Hepatocyte (in vitro differentiated cells): ENCODE results near the gene ZHX3.

Source experiments
- EZH2 ChIP-seq: fragments of 200-600 bp; sonication (generic); IDR thresholded peaks from 2 replicates; pipeline ENCODE4 v1.6.1; 2016; ENCODE audit warnings: antibody characterized with exemption, mild to moderate bottlenecking, borderline replicate concordance
- EZH2phosphoT487 ChIP-seq: fragments of 200-600 bp; sonication (generic); IDR thresholded peaks from one replicate; pipeline ENCODE4 v1.6.1; 2018; ENCODE audit warnings: antibody characterized with exemption, mild to moderate bottlenecking, low read depth, moderate library complexity; ENCODE audit not compliant: unreplicated experiment, severe bottlenecking
- TF ChIP-seq, protein P1 (sequence below): fragments of 200-600 bp; sonication (generic); IDR thresholded peaks from 2 replicates; pipeline ENCODE4 v1.5.1; 2016; ENCODE audit warnings: antibody characterized with exemption, mild to moderate bottlenecking; ENCODE audit not compliant: poor library complexity

DNA sequence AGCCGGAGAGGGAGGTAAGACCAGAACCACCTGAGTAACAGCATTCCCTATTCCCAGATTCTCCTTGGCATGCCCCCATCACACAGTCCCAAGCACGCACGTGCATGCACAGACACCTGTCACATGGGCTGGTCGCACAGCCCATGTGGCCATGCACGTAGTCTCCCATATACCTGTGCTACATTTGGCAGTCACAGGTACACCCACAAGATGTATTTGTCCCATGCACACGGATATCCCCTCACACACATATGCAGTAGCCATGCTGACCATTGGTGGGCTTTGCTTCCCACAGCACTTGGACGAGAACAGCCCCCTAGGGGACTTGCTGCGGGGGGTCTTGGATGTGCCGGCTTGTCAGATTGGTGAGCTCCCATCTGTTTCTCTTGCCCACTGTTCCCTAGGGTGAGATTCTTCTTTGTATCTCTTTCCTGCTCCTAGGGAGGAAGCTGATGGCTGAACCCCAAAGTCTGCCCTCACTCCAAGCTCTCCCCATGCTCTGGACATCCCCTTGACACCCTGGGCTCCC is 148.3 kb downstream of the ZHX3 start:
- TF ChIP-seq, protein P1, sequence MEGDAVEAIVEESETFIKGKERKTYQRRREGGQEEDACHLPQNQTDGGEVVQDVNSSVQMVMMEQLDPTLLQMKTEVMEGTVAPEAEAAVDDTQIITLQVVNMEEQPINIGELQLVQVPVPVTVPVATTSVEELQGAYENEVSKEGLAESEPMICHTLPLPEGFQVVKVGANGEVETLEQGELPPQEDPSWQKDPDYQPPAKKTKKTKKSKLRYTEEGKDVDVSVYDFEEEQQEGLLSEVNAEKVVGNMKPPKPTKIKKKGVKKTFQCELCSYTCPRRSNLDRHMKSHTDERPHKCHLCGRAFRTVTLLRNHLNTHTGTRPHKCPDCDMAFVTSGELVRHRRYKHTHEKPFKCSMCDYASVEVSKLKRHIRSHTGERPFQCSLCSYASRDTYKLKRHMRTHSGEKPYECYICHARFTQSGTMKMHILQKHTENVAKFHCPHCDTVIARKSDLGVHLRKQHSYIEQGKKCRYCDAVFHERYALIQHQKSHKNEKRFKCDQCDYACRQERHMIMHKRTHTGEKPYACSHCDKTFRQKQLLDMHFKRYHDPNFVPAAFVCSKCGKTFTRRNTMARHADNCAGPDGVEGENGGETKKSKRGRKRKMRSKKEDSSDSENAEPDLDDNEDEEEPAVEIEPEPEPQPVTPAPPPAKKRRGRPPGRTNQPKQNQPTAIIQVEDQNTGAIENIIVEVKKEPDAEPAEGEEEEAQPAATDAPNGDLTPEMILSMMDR = no peak
- TF ChIP-seq EZH2 (no peak), EZH2phosphoT487 (no peak)
